ENCODE measurements around the gene PRX.

GRCh38 chr19:40457048-40457447 is 43.9 kb upstream of the PRX start:
- no peak for TF ChIP-seq CREB5 (CRISPR knock-in tag; IDR thresholded peaks at IDR 0.05)
- no peak for TF ChIP-seq E2F3 (CRISPR knock-in tag; IDR thresholded peaks at IDR 0.05)
- TF ChIP-seq GABPB1 (CRISPR knock-in tag; IDR thresholded peaks at IDR 0.05) = no peak
- no peak for TF ChIP-seq PRPF4 (IDR thresholded peaks at IDR 0.05; ENCODE audit: insufficient read depth, low read depth, low read length, poor library complexity, severe bottlenecking)
- no peak for TF ChIP-seq FOSL1 (tag; conservative IDR thresholded peaks at IDR 0.05)
- no peak for TF ChIP-seq E2F5 (CRISPR knock-in tag; IDR thresholded peaks at IDR 0.05)
- no peak for TF ChIP-seq HOMEZ (CRISPR knock-in tag; IDR thresholded peaks at IDR 0.05)
- no peak for TF ChIP-seq HCFC1 (IDR thresholded peaks at IDR 0.05; ENCODE audit: low read depth, low read length)
- no peak for TF ChIP-seq RAD21 (CRISPR knock-in tag; conservative IDR thresholded peaks at IDR 0.05 in 1 of 2, IDR thresholded peaks at IDR 0.05 in 1 of 2)
- TF ChIP-seq ZBTB7A (IDR thresholded peaks at IDR 0.05; ENCODE audit: borderline replicate concordance, control insufficient read depth, low read depth, low read length) = no peak
